Measurements from ENCODE around the gene GXYLT1.
"Not testable (repeated sequence)": the region's sequence is repeated elsewhere in the genome, so short reads cannot be mapped to it uniquely, and the experiment has no call there.

The GXYLT1 gene, protein sequence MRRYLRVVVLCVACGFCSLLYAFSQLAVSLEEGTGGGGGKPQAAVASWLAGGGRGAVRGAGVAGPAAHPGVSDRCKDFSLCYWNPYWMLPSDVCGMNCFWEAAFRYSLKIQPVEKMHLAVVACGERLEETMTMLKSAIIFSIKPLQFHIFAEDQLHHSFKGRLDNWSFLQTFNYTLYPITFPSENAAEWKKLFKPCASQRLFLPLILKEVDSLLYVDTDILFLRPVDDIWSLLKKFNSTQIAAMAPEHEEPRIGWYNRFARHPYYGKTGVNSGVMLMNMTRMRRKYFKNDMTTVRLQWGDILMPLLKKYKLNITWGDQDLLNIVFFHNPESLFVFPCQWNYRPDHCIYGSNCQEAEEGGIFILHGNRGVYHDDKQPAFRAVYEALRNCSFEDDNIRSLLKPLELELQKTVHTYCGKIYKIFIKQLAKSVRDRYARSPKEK

DNA sequence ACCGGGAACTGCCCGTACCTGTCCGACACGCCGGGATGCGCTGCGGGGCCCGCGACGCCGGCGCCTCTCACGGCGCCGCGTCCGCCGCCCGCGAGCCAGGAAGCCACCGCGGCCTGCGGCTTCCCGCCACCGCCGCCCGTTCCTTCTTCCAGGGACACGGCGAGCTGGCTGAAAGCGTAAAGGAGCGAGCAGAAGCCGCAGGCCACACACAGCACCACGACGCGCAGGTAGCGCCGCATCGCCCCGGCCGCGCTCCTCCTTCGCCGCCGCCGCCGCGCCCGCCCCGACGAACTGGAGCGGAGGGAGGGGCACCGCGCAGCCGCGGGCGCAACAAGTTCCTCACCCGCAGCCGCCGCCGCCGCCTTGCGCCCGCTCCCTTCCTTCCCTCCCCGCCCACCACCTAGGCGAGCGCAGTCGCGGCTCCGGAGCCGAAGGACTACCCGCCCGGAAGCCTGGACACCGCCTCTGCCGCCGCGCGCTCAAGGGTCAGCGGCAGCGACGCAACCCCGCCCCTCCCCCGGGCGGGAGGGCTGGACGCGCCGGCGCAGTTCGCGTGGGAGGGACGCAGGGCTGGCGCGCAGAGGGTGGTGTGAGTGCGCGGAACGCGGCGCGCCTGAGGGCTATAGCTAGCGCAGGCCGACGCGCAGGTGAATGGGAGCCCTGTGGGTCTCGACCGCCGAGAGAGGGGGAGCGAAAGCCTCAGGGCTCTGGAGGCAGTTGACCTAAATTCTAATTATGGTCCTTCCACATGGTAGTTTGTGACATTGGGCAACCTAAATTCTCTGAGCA lies at the start of gene GXYLT1:
GXYLT1 (minus strand) TSS at position 467 of the 789 bp plus-strand sequence; CDS start at position 239, 228 bp downstream.
- peak; percentile 79 for DNase-seq (ENCODE audit: low read depth)

DNA sequence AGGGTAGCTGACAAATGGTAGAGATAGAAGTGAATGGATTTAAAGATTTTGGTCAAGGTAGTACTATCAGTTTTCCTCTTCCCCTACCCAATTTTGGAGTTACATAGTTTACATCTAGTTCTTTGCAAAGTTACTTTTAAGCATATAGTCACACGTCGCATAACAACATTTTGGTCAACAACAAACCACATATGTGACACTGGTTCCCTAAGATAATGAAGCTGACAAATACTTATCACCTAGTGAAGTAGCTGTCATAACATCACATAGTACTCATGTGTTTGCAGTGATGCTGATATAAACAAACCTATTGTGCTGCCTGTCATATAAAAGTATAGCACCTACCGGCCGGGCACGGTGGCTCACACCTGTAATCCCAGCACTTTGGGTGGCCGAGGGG lies 48.0 kb upstream of the GXYLT1 start:
- no peak for DNase-seq (ENCODE audit: low read depth)

DNA sequence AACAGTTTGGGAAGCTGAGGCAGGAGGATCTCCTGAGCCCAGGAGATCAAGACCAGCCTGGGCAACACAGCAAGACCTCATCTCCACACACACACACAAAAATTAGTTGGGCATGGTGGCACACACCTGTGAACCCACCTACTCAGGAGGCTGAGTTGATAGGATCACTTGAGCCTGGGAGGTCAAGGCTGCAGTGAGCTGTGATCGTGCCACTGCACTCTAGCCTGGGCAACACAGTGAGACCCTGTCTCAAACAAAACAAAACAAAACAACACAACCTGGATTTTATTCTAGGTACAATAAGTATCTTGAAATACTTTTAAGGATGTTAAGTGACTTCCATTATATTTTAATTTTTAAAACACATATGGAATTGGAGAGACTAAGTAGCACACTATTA lies 47.6 kb upstream of the GXYLT1 start:
- DNase-seq (ENCODE audit: low read depth): no peak

DNA sequence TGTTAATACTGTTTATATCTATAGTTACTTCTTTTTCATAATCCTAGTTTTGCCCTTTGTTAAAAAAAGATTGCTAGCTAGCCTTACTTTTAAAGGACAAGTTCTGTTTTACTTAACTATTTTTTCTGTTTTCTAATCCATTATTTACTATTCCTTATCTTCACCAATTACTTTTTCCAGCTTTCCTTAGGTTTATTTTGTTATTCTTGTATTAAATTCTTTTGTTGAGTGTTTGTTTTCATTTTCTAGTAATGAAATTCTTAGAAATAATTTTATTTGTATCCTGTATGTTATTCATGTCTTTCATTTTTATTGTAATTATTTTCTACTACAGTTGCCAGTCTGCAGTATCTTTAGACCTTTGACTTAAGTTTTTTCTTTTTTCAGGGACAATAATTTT lies 45.7 kb upstream of the GXYLT1 start:
- DNase-seq (ENCODE audit: low read depth): no peak

DNA sequence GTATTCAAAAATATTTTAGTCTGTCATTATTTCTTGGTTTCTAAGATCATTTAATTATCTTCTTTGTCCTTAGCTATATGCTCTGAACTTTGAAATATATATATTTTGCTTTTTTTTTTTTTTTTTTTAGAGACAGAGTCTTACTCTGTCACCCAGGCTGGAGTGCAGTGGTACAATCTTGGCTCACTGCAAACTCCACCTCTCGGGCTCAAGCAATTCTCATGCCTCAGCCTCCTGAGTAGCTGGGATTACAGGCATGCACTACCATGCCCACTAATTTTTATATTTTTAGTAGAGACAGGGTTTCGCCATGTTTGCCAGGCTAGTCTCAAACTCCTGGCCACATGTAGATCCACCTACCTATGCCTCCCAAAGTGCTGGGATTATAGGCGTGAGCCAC lies 43.6 kb upstream of the GXYLT1 start:
- DNase-seq (ENCODE audit: low read depth): not testable (repeated sequence)

DNA sequence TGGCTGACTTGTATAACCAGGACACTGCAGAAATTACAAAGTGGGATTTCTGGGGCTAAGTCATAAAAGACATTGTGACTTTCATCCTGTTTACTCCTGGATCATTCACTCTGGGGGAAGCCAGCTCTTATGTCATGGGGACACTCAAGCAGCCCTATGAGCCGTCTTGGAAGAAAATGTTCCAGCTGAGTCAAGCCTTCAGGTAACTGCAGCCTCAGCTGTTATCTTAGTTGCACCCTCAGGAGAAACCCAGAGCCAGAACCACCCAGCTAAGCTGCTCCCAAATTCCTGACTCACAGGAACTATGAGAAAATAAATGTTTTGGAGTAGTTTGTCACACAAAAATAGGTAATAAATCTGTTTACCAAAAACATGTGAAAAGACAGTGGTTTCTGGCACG lies 43.1 kb upstream of the GXYLT1 start:
- DNase-seq (ENCODE audit: low read depth): no peak

DNA sequence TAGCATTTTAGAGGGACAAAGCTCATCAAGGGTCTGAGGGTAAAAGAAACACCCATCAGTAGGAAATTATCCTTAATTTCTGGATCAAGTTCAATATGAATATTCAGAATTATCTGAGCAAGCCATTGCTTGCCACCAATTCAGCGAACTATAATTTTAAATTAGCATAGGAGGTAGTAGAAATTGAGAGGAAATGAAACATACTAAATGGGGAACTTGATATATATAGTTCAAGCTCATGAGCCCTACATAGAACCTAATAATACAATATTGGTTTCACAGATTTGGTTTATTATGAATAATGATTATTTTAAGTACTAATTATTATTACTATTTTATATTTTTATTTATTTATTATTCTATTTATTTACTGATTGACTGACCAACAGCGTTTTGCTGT lies 42.1 kb upstream of the GXYLT1 start:
- DNase-seq (ENCODE audit: low read depth): no peak

DNA sequence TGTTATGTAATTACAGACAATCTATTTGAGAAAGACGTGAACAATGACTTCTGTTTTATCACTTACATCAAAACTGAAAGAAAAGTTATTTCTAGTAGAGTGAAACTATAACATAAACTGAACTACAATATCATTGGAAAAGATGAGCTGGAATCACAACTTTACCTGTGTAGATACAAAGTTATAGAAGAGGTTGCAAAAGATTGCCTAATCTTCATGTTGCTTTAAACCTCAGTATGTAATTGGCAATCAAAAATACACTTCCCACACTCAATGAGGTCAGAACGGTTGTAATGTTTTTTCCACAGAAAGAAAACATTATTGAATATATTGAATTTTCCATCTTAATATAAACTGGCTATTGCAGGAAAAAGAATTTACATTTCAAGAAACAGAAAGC lies 37.7 kb upstream of the GXYLT1 start:
- no peak for DNase-seq (ENCODE audit: low read depth)

DNA sequence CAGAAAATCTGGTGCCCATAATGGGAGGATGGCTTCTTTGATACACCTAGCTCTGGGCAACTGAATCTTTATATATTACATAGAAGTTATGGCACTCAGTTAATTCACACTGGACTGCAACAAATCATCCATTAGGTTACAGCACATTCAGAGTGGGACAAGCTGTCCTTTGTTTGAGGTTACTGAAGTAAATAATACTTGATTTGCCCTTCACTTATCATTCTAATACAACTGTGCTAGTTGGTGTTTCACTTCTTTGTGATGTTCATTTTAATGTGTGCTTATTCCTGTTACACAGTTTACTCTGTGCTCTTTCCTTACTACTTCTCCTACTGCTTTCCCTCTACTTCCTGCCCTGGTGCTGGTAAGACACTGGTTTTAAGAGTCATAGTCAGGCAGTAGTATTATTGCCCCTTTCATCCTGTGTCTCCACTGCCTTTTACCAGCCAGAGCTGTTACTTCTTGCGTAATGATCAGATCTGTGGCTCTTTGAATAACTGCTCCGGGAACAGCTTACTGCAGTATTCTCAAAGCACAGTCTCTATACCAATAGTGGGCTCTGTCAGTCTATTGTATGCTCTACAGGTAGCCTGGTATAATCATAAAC lies 36.4 kb upstream of the GXYLT1 start:
- no peak for DNase-seq (ENCODE audit: low read depth)

DNA sequence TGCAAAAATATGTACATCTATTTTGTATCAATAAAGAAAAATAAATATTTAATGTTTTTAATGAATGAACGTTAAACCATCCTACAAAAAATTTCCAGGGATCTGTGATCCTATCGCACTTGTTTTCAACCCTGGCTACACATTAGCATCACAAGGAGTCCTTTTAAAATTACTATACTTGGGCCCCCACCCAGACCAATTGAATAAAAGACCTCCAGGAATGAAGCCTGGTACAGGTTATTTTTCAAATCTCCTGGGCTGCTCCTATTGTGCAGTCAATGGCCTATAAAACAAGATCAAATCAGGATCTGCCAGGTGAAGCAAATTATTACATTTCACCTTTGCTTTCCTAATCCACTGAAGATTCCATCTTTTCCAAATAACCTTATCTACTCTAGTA lies 33.4 kb upstream of the GXYLT1 start:
- no peak for DNase-seq (ENCODE audit: low read depth)

DNA sequence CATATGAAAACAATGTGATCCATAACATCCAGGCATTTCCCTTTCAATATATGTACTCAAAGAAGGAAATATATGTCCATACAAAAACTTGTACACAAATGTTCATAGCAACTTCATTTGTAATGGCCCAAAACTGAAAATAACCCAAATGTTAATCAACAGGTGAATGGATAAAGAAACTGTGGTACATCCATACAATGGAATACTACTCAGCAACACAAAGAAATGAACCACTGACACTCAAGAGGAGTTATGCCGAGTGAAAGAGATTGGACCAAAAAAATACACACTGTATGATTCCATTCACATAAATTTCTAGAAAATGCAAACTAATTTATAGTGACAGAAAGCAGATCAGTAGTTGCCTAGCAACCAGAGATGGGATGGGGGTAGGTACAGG lies 30.3 kb upstream of the GXYLT1 start:
- no peak for DNase-seq (ENCODE audit: low read depth)

DNA sequence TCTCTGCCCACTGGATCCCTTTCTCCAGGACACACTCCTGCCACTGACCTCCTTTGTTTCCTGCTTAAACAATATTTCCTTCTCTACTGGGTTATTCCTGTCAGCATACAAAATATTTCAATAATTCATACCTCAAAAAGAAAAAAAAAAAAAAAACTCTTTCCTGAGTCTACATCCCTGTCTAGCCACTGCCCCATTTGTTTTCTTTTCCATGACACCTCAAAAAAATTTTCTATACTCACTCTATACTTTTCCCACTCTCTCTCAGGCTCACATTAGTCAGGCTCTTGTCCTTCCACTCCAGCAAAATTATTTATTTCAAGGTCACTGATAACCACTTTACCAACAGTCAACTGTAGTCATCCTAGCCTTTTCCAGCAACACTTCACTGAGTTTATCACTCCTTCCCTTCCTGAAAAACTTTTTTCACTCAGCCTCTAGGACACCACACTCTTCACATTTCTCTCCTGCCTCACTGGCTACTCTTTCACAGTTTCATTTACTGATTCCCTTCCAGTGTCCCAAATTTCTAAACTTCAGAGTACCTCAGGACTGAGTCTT lies 29.4 kb upstream of the GXYLT1 start:
- DNase-seq (ENCODE audit: low read depth): no peak

DNA sequence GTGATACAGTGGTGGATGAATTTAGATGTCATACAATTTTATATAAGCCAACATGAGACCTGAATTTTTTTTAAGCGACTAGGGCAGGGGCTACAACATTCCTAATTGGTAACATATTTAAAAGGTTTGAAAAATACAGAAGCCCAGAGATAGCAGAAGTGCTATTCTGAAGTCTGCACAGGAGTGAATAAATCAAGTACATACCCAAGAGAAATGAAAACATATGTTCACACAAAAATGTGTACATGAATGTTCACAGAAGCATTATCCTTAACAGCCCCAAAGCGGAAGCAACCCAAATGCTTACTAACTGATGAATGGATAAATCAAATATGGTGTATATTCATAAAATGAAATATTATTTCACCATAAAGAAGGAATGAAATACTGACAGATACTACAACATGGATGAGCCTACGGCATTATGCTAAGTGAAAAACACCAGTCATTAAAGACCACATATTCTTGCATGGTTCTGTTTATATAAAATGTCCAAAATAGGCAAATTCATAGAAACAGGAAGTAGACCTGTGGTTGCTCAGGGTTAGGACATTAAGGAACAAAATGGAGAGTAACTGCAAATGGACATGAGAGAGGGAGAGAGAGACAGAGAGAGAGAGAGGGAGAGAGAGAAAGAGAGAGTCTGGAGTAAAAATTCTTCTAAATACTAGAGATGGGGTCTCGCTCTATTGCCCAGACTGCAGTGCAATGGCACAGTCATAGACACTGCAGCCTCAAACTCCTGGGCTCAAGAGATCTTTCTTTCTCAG lies 28.0 kb upstream of the GXYLT1 start:
- DNase-seq (ENCODE audit: low read depth): no peak

DNA sequence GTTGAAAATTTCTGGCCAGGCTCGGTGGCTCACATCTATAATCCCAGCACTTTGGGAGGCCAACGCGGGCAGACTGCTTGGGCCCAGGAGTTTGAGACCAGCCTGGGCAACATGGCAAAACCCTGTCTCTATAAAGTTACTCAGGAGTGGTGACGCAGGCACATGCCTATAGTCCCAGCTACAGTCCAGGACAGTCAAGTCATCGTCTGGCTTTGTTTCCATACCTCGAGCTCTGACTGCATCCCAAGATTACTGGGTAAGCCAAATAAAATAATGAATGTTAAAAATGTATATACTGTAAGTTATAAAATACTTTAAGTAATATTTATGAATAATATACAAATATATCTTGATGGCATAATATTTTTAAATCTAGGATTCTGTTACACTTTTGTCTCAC lies 23.0 kb upstream of the GXYLT1 start:
- DNase-seq (ENCODE audit: low read depth): no peak

DNA sequence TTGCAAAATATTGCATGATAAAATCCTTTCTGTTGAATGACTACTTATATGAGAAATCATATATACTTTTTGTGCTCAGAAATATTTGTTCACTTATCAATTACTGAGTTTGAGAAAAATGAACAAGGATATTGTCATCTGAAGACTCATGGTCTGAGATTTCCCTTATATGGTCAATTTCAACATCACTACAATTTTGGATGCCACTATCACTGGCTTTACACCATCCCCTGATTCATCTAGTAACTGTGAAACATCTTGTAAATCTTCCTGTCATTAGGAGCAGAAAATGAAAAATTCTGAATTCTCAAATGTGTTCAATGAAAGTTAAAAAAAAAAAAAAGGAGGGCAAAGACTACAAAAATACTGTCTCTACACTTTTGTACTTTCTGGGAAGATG lies 21.8 kb upstream of the GXYLT1 start:
- no peak for DNase-seq (ENCODE audit: low read depth)

DNA sequence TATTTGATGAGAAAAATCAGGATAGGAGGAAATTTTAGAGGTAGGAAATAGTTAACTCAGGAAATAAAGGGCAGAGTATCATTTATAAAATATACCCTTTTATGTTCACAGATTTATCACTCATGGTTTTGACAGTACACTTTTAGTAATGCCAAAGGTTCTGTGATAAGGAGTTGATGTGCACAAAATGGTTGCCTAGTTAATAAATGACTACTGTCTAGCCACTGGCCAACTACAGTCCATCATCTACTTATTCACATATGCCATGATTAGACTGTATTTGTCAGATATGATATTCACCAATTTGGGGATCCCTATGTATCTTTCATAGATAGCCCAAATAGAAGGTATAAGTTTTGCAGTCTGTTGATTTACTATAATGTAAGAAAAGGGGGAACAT lies 19.2 kb upstream of the GXYLT1 start:
- DNase-seq (ENCODE audit: low read depth): no peak

DNA sequence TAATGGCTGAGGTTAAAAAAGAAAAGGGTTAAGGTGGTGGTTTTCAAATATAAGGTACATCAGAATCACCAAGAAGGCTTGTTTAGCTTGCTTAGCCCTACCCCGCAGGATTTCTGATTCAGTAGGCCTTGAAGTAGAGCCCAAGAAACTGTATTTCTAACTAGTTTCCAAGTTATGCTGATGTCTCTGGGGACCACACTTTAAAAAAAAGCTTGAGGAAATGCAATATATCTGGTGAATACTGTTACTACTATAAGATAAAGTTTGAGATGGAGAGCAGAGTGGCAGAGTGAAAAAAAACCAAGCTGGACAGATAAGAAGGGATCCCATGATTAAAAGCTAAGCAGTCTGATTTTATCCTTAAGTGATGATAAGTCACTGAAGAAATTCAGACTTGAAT lies 18.3 kb upstream of the GXYLT1 start:
- no peak for DNase-seq (ENCODE audit: low read depth)

DNA sequence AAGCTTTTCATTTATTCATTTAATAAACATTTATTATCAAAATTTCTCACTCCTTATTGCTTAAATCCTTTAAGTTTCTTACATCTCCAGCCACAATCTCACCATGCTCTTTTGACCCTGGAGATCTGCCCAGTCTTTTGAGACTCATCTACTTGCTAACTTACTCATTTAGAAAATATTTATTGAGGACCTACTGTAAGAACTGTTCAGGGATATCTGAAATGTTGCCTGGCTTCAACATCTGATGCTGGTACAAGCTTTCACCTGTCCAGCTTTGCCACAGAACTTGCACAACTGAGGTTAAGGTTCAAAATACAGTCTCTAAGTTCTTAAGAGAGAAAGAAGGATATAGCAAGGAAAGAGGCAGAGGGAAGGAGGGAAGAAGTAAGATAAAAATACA lies 17.5 kb upstream of the GXYLT1 start:
- DNase-seq (ENCODE audit: low read depth): no peak

DNA sequence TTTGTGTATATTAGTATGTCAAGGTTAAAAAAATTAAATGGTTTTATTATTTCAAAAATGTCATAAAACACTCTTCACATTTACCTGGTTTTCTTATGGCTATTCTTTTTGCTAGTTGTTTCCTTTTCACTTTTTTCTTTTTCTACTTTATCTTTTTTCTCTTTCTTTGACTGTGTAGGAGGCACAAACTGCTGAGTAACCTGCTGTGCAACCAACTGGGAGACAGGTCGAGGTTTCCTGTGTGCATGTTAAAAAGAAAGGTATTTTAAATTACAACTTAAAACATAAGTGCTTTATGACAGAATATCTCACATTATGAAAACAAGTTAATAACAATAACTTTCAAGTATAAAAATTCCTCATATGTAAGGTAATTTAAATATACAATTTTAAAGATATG lies 16.9 kb upstream of the GXYLT1 start:
- no peak for DNase-seq (ENCODE audit: low read depth)

DNA sequence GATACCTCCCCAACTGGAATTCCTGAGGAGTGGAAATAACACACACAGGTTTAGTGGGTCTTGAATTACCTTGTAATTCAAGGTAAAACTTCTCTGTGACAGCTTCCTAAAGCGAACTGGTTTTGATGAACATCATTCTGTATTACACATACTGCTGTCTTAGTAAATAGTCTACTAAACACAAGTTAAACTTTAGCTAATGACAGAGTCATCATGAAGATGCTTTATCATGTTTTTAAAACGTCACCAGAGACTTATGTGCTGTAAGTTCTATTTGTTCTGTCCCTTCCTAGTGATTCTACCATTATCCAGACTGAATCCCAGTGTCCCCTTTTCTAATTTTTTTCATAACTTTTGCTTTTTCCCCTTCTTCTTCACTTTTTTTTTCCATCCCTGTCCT lies 11.6 kb upstream of the GXYLT1 start:
- no peak for DNase-seq (ENCODE audit: low read depth)

DNA sequence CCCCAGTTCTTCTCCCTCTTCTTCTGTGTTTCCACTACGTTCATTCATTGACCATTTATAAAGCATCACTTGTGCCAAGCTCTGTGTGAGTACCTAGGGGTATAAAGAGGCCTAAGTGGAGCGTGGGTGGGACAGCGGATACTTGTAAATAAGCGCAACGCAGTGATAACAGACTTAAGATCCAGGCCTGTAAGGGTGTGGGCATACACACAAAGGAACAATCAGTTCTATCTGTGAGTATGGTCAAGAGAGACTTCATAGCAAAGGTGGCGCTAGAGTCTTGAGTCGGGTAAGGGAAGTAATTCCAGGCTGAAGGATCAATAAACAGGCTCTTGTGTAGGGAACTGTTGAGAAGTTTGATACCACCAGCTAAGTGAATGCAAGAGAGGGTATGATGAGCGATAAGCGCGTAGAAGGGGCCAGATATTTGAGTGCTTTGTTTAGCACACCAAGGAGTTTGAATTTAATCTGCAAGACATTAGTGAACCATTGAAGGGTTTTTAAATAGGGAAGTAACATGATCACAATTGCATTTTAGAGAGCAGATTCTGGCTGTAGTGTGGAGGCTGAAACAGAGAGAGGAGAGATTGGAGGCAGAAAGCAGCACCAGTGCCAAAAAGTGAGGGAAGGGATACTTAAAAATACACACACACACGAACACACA lies 1.0 kb upstream of the GXYLT1 start:
- DNase-seq (ENCODE audit: low read depth): no peak

DNA sequence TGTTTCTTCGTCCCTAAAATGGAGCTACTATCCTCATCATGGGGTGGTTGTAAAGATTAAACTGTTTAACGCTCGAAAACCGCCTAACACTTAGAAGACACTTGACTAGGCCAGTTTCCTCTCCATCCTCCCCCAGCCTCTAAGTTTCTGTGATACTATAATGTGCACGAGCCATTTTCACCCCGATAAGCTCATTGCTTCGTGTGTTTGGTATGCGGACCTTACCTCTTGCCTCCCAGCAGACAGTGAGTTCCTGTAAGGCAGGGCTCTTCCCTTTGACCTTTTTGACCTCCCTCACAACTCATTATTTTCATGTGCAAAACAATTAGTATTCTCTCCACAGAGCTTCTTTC lies 499 bp upstream of the GXYLT1 start:
- no peak for DNase-seq (ENCODE audit: low read depth)

All from activated T-cell treated with anti-CD3 and anti-CD28 coated beads for 24 hours (primary cell).